GF-D8 (cell line): ENCODE data around the gene POLD2.

Source experiments
- DNase-seq: peaks from one replicate; lab custom pipeline; 2025; lab: John Stamatoyannopoulos, UW

The POLD2 gene

DNA sequence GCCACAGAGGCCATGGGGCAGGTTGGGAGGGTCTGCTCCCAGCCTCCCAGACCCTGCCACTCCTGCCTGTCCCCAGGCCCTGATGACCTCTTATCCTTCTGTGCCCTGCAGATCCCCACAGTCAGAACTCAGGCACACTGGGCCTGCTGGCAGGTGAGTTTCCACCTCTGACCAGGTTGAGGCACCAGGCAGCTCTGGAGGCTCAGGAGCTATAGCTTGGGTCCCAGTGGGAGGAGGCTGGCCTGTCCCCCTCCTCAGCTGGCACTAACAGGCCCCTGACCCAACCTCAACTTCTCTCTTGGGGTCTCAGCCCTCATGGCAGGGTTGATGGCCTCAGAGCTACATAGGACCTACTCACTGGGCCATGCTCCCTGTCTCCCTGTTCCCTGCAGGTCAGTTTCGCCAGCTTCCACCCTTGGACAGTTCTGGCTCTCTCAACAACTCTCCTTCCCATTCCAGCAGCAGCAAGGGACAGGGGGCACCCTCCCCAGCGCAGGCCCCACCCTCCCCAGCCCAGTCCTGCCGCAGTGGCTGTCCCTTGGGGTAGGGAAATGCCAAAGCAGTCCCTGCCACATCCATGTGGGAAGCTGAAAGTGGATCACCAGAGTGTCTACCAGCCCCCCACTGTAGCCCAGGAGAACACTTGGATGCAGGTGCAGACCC is 21.9 kb downstream of the POLD2 start:
- DNase-seq: no peak

DNA sequence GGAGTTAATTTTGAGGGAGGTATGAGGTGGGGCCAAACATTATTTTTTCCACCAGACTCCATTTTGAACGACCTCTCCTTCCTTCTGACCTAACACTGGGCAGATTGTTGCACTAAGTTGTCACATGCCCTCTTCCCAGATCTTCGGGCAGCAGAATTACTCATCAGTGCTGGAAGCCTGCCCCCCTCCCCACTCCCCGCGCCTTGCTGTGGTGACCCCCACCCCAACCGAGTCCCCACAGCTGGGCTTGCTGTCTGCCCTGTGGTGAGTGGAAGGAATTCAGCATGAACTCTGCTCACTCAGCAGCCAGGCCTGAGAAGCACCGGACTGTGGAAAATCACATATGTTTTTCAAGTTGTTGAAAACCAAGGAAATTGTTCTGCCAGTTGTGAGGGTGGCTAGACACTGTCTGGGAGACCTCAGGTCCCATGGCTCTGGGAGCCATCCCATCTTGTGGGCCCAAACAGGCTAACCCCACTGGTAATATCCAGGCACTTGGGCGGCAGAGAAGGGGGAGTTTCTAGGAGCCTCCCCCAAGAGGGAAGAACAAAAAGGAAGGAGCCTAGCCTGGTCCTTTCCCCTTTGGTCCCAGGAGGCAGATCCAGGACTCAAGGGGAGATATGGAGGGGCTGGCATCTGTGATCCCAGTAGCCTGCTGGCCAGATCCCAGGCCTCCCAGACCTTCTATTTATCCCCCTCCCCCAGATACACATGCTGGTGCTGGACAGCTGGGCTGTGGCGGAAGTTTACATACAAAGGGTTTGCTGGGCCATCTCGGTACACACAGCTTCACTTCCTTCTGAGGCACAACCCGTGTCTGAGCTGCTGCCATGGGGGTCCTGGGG is 22.7 kb downstream of the POLD2 start:
- no peak for DNase-seq

DNA sequence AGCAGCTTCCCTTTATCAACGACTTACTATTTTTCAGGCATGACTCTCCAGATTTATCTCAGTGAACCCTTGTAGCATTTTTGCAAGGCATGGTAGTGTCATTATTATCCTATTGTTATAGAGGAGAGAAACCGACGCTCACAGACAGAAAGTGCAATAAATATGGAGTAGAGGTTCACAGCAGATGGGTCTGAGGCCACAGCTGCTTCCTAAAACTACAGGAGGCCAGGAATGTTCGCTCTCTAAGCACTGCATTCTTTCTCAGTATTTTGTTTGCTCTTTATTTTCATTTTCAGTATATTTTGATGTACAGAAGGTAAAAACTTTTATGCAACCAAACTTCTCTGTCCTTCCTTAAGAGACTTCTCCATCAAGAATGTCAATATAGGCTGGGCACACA is 23.7 kb downstream of the POLD2 start:
- no peak for DNase-seq

DNA sequence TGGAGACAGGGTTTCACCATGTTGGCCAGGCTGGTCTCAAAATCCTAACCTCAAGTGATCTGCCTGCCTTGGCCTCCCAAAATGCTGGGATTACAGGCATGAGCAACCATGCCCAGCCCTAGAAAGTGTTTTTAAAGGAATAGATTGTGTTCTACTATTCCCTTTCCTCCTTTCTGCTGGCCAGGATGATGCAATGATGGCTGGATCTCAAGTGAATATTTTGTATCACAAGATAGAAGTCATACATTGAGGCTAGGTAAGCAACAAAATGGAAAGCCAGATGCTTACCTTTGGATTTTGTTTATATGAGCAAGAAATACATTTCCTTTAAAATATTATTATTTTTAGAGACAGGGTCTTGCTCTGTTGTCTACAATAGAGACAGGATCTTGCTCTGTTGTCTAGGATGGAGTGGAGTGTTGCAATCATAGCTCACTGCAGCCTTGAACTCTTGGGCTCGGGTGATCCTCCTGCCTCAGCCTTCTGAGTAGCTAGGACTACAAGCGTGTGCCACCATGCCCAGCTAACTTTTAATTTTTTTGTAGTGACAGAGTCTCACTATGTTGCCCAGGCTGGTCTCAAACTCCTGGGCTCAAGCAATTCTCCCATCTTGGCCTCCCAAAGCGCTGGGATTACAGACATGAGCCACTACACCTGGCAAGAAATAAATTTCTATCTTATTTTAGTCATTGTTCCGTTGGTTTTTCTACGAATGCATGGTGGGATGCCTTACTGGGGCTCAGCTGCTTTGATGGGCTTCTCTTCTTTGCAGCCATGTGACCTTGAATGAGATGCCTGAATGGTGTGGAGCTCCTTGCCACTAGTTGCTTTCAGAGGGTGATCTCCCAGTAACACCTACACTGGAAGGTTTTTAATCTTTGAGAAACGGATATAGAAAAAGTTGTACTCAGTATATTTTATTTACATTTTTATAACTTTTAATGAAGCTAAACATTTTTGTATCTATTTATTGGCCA is 25.0 kb downstream of the POLD2 start:
- DNase-seq: no peak

DNA sequence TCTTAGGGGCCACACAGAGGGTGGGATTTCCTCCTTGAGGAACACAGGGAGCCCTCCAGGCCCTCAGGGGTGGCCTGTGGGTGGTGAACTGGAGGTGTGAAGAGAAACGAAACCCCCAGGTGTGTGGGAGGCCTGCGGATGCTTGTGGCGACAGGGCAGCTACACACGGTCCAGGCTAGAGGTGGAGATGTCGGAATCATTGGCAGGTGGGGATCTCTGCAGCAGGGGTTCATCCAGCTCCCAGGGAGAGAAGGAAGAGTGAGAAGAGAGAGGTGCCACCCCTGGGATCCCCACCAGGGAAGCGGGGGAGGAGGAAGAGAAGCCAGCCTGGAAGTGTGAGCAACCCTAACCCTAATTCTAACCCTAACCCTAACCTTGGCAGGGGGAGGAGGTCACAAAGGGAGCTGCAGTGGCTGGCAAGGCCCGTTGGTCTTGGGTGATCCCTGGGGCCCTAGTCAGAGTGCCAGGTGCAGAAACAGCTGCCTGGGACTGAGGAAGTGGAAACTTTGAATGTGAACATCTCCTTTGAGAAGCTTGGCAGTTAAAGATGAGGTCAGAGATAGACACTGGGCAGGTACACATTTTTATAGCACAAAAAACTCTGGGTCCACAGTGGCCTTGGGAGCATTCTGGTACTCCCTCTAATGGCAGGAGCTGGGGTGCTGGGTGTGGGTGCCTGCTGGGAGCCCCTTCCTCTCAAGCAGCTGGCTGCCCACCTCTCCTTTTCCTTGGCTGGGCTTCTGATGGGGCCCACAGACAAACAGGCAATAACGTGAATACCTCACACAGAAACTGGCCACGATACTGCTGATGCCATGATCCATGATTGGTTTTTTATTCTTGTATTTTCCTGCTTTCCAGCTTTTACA is 26.1 kb downstream of the POLD2 start:
- DNase-seq: peak; percentile 95

DNA sequence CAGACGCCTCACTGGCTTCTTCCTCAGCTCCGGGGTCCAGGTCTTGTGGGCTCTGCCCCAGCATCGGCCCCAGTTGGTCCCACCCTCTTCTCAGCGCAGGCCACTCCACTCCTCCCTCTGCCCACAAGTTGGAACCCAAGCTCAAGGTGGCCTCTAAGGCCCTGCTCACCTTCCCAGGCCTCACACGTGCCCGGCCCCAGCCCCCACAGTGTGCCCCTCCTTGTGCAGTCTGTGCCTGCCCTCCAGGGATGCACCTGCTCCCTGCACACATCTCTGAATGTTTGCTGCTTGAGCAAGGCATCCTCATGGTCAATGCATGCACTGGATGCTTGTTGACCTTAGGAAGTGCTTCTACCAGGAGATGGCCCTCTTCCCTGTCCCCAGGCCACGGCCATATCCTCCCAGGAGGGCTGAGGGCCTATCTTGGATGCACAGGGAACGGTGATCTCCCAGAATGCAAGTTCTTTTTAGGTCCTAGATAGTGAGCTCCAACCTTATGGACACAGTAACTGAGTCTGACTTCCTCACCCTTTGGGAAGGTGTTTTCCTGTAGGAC is 26.9 kb downstream of the POLD2 start:
- DNase-seq: no peak

DNA sequence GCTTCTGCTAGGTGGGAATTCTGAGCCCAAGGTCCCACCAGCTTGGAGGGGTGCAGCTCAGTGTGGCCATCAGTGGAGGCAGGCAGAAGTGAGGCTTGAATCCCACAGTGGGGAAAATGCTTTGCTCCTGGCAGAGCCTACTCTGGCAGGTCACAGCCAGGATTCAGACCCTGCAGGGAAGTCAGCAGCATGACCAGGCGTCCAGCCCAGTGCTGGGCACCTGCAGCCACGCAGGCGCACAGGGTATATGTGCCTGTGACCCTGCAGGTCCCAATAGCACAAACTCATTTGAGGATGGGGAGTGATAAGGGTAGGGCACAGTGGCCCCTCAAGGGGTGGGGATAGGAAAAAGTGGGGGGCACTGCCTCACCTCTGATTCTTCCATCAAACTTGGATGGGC is 27.6 kb downstream of the POLD2 start:
- DNase-seq: no peak

DNA sequence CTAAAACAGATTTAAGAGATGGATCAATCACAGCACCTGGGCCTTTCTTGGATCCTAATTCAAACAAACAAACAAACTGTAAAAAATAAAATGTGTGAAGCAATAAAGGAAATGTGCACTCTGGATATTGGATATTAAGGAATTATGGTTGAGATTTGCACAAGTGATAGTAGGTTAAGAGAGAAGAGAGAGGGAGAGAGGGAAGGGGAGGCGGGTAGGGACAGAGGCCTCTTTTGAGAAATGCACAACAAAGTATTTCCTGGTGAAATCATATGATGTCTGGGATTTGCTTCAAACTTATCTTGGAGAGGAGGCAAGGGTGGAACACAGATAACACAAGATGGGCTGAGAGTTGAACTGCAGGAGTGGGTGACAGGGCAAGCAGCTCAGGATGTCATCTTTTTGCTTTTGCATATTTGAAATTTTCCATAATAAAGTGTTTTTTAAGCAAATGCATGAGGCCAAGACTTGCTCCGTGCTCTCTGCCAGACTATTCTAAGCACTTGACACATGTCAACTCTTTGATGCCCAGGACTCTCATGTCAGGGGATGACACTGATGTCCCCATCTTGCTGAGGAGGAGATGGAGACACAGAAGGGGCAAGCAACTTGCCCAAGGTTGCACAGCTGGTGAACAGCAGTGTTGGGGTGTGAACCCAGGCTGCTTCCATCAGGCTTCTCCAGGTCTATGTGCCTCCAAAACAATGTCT is 28.3 kb downstream of the POLD2 start:
- no peak for DNase-seq

DNA sequence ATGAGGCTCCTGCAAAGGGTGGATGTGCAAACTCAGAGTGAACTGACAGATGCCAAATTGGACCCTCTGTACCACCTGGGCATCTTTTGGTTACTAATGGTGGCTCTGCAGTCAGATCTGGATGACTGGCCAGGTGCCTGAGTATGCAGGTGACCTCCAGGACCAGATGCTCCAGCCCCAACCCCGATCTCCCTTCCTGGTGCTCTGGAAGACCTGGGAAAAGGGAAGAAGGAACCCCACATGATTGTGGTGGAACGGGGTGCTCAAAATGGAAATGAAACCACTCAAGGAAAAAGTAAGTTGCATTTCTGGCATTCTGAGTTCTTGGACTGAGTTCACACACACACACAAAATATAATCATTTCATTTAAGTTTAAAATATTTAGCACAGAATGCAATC is 29.0 kb downstream of the POLD2 start:
- no peak for DNase-seq

DNA sequence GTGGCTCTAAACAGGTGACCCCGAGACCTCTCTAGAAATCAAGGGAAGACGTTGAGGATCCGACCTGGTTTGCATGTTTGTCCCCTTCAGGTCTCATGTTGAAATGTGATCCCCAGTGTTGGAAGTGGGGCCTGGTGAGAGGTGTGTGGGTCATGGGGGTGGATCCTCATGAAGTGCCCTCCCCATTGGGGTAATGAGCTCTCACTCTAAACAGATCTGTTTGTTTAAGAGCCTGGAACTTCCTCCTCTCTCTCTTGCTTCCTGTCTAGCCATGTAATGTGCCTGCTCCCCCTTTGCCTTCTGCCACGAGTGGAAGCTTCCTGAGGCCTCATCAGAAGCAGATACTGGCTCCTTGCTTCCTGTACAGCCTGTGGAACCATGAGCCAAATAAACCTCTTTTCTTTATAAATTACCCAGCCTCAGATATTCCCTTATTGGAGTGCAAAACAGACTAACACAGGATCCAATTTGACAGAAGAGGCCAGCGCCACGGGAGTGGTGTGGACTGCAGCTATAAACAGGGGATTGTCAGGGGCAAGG is 30.2 kb downstream of the POLD2 start:
- peak; percentile 36 for DNase-seq

DNA sequence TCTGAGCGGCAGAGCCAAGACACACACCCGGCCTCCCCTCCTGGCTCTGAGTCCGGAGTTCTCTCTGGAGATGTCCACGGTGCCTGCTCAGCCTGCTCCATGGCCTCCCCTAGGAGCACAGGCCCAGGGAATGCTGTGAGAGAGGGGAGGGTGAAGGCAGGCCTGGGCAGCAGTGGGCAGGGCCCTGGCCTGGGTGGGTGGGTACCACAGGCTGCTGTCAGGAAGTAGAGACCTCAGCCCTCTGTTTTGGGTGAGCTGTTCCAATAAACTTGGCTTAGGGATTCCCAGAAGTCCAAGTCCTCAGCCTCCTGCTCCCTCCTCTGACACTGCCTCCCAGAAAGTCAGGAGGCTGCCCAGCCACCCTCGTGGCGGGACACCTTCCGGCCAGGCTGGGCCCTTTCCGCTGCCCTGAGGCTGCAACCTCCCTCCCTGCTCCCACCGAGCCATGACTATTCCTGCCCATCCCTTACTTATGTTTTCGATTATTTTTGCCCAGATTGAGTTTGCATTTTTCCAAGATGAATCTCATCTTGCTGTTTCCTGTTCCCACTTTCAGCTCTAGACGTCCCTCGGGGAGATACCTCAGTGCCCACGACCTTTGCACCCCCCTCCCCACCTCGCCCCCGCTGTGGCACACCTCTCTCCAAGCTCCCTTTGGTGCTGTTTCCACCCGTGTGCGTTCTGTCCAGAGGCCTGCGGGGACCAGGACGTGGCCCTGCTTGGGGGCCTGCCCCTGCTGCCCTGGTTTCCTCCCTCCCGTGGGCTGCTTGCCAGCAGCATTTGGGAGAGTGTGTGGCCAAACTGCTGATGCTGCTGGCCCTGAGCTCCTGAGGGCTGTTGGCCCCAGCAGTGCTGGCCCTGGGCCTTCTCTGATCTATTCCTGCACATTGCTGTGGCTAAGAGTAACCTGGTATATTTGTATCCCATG is 35.2 kb downstream of the POLD2 start:
- no peak for DNase-seq

DNA sequence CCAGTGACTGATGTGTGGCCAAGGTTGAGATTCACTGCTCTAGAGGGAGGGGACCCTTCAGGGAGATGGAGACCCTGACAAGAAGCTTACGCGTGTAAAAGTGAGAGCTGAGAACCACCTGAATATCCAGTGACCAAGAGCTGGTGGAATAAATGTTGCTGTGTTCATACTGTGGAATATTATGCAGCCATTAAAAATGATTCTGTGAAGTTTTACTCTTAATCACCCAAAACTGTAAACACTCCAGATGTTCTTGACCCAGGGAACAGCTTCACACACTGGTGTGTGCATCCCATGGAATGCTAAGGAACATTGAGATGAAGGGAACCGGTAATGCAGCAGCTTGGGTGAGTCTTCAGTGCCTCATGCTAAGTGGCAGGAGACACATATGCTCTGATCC is 36.7 kb downstream of the POLD2 start:
- DNase-seq: no peak

DNA sequence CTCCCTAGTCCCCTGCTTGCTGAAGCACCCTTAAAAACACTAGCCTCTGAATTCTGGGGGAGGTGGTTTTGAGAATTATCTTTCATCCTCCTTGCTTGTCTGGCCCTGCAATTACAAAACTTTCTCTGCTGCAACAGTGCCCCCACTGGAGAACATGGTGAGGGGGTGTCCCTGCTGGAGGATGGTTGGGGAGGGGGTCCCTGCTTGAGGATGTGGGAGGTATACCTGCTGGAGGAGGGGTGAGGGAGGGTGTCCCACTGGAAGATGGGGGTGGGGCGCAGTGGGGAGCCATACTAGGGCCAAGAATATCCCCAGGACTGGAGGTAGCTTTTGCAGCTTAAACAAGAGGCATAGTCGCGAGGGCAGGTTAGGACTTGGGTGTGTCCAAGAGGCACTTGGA is 37.8 kb downstream of the POLD2 start:
- DNase-seq: no peak

DNA sequence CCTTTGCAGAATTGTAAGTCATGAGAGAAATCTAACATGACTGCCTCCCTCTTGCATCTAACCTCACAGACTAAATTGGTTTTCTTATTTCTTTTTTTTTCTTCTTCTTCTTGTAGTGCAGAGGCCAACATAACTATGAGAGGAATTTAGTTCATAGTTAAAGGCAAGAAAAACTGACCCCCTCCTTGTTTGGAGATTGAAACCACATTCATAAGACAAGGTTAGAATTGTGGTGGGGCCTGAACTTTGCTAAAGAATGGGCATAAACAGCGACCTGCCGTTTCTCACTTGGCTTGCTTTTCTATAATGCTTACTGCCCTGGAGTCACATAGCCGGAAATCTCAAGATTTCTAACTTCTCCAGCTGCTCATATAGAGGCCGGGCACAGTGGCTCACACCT is 38.6 kb downstream of the POLD2 start:
- DNase-seq: no peak

DNA sequence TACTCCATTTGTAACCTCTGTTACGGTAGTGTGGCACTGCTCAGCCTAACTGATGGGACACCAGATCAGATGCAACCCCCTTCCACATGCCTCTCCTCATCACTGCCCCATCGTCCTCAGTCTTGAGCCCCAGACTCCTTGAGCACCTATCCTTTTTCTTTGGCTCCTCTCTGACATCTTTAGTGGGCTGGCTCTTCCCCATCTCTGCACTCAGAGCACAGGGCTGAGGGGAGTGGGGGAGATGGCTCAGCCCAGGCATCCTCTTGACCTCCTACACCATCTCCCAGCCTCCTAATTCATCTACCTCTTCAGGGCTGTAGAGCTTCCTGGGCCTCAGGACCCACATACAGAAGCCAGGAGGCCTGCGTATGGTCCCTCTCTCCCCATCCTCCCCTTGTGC is 39.6 kb downstream of the POLD2 start:
- no peak for DNase-seq

DNA sequence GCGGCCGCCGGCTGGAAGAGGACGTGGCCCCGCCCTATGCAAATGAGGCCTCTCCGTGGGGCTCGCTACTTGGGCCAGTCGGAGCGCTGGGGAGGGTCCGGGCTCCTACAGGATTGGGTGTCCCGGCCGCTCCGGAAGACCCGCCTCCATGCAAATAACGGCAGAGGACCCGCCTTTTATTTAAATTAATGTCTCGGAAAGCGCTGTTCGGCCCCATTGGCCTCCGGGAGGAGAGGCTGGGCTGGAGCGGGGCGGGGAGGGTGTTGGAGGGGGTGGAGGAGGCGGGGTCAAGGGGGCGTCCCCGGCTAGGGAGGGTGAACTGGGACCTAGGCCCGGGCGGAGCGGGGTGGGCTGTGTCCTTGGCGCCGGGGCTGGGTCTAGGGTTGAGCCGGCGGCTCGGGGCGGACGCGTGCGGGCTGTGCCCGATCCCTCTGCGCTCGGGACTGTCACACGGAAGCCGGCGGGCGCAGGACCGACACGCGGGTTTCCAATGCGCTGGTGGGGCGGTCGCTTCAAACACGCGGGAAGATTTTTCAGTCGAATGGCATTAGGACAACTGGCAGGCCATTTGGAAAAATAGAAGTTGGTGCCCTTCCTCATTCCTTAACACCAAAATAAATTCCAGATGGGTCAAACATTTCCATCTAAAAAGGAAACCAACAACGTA is 40.7 kb downstream of the POLD2 start:
- DNase-seq: peak; percentile 99

DNA sequence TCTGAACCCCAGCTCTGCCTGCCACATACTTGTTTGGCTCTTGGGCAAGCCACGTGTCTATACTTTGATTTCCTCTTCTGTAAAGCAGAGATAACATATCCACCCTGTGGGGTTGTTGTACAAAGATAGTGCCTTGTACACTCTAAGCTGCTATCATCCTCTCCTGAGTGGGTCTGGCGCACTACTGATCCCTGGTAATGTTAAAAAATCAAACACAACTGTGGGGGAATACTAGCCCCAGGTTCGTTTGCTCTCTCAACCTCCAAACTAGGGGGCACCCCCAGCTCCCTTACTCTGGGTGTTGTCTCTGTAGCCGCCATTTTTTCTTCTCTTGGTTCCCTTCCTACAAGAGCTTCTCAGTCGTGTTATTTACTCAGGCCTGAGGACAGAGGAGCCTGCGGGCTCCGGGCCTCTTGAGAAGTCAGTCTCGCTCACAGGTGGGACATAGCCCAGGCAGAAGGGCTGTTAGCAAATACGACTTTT is 42.0 kb downstream of the POLD2 start:
- DNase-seq: no peak

DNA sequence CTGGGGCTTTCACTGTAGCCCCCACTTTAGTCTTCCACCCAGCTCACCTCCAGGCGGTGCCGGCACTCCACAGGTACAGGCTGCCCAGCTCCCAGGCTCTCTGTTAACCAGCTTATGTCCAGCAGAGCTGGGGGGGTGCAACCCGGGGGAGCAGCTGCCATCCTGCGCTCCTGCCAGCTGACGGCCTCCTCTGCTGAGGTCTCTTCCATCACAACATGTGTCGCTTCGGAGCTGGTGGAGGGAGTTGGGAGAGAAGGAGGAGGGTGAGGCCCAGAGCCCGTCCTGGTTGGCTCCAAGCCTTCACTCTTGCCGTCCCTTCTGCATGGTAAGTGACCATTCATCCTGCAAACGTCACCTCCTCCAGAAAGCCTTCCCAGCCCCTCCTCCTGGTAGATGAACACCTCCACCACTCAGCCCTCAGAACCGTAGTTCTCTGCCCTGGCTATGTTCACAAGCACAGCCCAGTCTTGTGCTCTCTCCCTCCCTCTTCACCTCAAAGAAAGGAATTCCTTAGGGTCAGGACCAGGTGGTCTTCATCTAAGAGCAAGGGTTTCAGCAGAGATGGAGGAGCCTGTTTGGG is 42.6 kb downstream of the POLD2 start:
- no peak for DNase-seq
